Measurements from ENCODE around the gene STK32A. TPM values are rescaled to one million over a fixed set of nuclear protein-coding genes. Genes with fewer than 3 reads are reported as not detected.

STK32A gene
- total and polyA plus RNA-seq, 9 of the 15 experiments (the other 6 are each of a cell fraction or from before 2014, with no cell fraction given): not detected

- Histone ChIP-seq H2AFZ (ENCODE audit: low read depth, low read length) (no peak overlapping the region), H3K9me1 (ENCODE audit: control insufficient read depth, insufficient read depth, low read length) (no peaks in the 10 kb centered on the region), H4K20me1 (replicated peaks; ENCODE audit: control insufficient read depth, insufficient read depth, low read length) (no peaks in the 10 kb centered on the region), H3K4me3 (no peak overlapping the region), H3K79me2 (ENCODE audit: control insufficient read depth, insufficient read depth, low read length) (no peaks in the 10 kb centered on the region), H3K9ac (ENCODE audit: insufficient read depth in 1 of 2, low read depth in 2 of 2, low read length in 2 of 2) (no peak overlapping the region), H3K36me3 (ENCODE audit: control insufficient read depth, insufficient read depth, low read length) (no peaks in the 10 kb centered on the region), H3K27ac (ENCODE audit: extremely low read depth, low read depth, low read length) (no peak overlapping the region), H3K4me2 (ENCODE audit: insufficient read depth, low read length) (no peak overlapping the region), H3K27me3 (ENCODE audit: control insufficient read depth in 2 of 2, insufficient read depth in 2 of 2, low read length in 2 of 2) (no peaks in the 10 kb centered on the region), H3K9me3 (replicated peaks; ENCODE audit: control insufficient read depth, insufficient read depth, low read depth, low read length) (peaks cover 2% of the 10 kb centered on the region; the same call in 1 of the 2 replicates), H3K4me1 (replicated peaks in 1 of 2; ENCODE audit: control insufficient read depth in 2 of 2, insufficient read depth in 2 of 2, low read length in 2 of 2) (no peaks in the 10 kb centered on the region)
- FAIRE-seq (no peak), DNase-seq (ENCODE audit: extremely low read depth in 1 of 4, low spot score in 3 of 4) (no peak), ATAC-seq (no peak)
- ChIA-PET POLR2A (no interaction called here), CTCF (ENCODE audit: low intra/inter-chr PET ratio) (no interaction called here)
- intact Hi-C loops (cut with micrococcal nuclease): no loop called here
- in situ Hi-C loops (cut with MboI): no loop called here
- no peak for TF ChIP-seq ZNF277 (CRISPR knock-in tag; IDR thresholded peaks at IDR 0.05; ENCODE audit: borderline replicate concordance)
- TF ChIP-seq CREM (IDR thresholded peaks at IDR 0.05; ENCODE audit: low read depth): no peak
- TF ChIP-seq BCOR (IDR thresholded peaks at IDR 0.05): no peak
- TF ChIP-seq SRSF3 (IDR thresholded peaks at IDR 0.05; ENCODE audit: insufficient read depth, low read length): no peak
- TF ChIP-seq ZNF282 (CRISPR knock-in tag; IDR thresholded peaks at IDR 0.05): no peak
- no peak for TF ChIP-seq ARID3B (CRISPR knock-in tag; IDR thresholded peaks at IDR 0.05; ENCODE audit: borderline replicate concordance)
- no peak for TF ChIP-seq MIER1 (IDR thresholded peaks at IDR 0.05; ENCODE audit: low read depth)
- TF ChIP-seq GMEB1 (CRISPR knock-in tag; IDR thresholded peaks at IDR 0.05): no peak
- no peak for TF ChIP-seq BCL6 (CRISPR knock-in tag; IDR thresholded peaks at IDR 0.05)
- TF ChIP-seq RAD21 (CRISPR knock-in tag; conservative IDR thresholded peaks at IDR 0.05 in 1 of 2, IDR thresholded peaks at IDR 0.05 in 1 of 2): no peak
- TF ChIP-seq SNIP1 (IDR thresholded peaks at IDR 0.05; ENCODE audit: low read depth): no peak
- no peak for TF ChIP-seq GTF2B (IDR thresholded peaks at IDR 0.05; ENCODE audit: extremely low read depth, insufficient read length)
- TF ChIP-seq ZFP36 (IDR thresholded peaks at IDR 0.05; ENCODE audit: low read depth, low read length, partially characterized antibody): no peak
- BruUV-seq (replicated peaks): no TSS peak
- WGBS (ENCODE audit: insufficient coverage, low coverage, missing lambda C conversion rate): 0% methylated on average over 2 of the region's 2 CpGs
These were observed 52.3 kb downstream of the STK32A start for GRCh38 chr5:147287110-147287509.
